HepG2 (cell line): ENCODE data around the gene ST8SIA2.

Source experiments
- CENPX ChIP-seq: sonication (generic); formaldehyde crosslinking; IDR thresholded peaks from 2 replicates; pipeline ENCODE4 v1.9.0; 2021; ENCODE audit warnings: mild to moderate bottlenecking, missing genetic modification reagents, moderate library complexity
- DNMT1 ChIP-seq: sonication (generic); formaldehyde crosslinking; IDR thresholded peaks from 2 replicates; pipeline ENCODE4 v1.5.1; 2020; ENCODE audit warnings: mild to moderate bottlenecking, missing genetic modification reagents
- FOSL1 ChIP-seq: sonication (generic); formaldehyde crosslinking; IDR thresholded peaks from 2 replicates; pipeline ENCODE4 v1.9.0; 2021; ENCODE audit warnings: missing genetic modification reagents, borderline replicate concordance
- FOXK2 ChIP-seq: fragments of 450-650 bp; IDR thresholded peaks from 2 replicates; pipeline ENCODE4 v1.6.1; 2016
- GABPA ChIP-seq, 2 experiments: IDR thresholded peaks; 2 replicates each; pipeline ENCODE4 v1.6.1; 2011 to 2016; ENCODE audit warnings: low read depth in 2 of 2, low read length in 1 of 2, missing biosample characterization in 1 of 2, missing genetic modification characterization in 1 of 2
- HBP1 ChIP-seq: IDR thresholded peaks from 2 replicates; pipeline ENCODE4 v1.6.1; 2016; ENCODE audit warnings: low read depth, control low read depth
- KDM3A ChIP-seq: IDR thresholded peaks from 2 replicates; pipeline ENCODE4 v1.6.1; 2018; ENCODE audit warnings: low read depth, missing compliant biosample characterization
- NFE2L1 ChIP-seq: sonication (generic); formaldehyde crosslinking; IDR thresholded peaks from 2 replicates; pipeline ENCODE4 v1.4.0; 2020; ENCODE audit warnings: missing genetic modification reagents, mild to moderate bottlenecking, borderline replicate concordance
- NR2C2 ChIP-seq: sonication (generic); formaldehyde crosslinking; IDR thresholded peaks from 2 replicates; pipeline ENCODE4 v1.4.0; 2020; ENCODE audit warnings: missing genetic modification reagents, mild to moderate bottlenecking, moderate library complexity, borderline replicate concordance
- ZBTB33 ChIP-seq: sonication (generic); formaldehyde crosslinking; IDR thresholded peaks from 2 replicates; pipeline ENCODE4 v1.4.0; 2020; ENCODE audit warnings: missing genetic modification reagents

GRCh38 chr15:92503889-92504288 is 110.2 kb downstream of the ST8SIA2 start:
- TF ChIP-seq FOXK2 (no peak), NR2C2 (CRISPR knock-in tag) (no peak), NFE2L1 (CRISPR knock-in tag) (no peak), HBP1 (no peak), ZBTB33 (CRISPR knock-in tag) (no peak), KDM3A (CRISPR knock-in tag) (no peak), GABPA (IDR thresholded peaks at IDR 0.05; ENCODE audit: low read depth, low read length) (no peak), GABPA (CRISPR knock-in tag; IDR thresholded peaks at IDR 0.05; ENCODE audit: low read depth) (no peak), DNMT1 (no peak), CENPX (no peak), FOSL1 (no peak)
